ENCODE data around the gene C7orf57. TPM values are rescaled to one million over a fixed set of nuclear protein-coding genes. Genes with fewer than 3 reads are reported as not detected.
A peak's percentile ranks its signal among the peaks of the same experiment; 100 is the strongest.

Gene C7orf57
- total RNA-seq, 1 donor from 2014 or later: not detected

GRCh38 chr7:48106906-48107659 lies 71.7 kb downstream of the C7orf57 start:
- no peak overlapping the region for H3K27ac ChIP-seq
- no peak for DNase-seq (ENCODE audit: low spot score in 2 of 2)
- intact Hi-C loops (cut with DNase I): no loop called here

GRCh38 chr7:48107926-48108472 lies 72.7 kb downstream of the C7orf57 start:
- Histone ChIP-seq H3K4me1 (no peaks in the 10 kb centered on the region), H3K27me3 (no peaks in the 10 kb centered on the region), H3K36me3 (peaks cover 51 to 52% of the 10 kb centered on the region in 2 donors), H3K4me3 (no peak overlapping the region), H3K27ac (no peak overlapping the region), H3K9me3 (no peaks in the 10 kb centered on the region)
- no peak for TF ChIP-seq CTCF (IDR thresholded peaks at IDR 0.05)
- peak in 1 of 2 donors; percentile 60 for DNase-seq (ENCODE audit: low spot score in 2 of 2)
- intact Hi-C loops (cut with DNase I): no loop called here

More at GRCh38 chr7:48106906-48107659, 71.7 kb downstream of the C7orf57 start:
- TF ChIP-seq CTCF (IDR thresholded peaks at IDR 0.05): no peak
- H3K9me3 ChIP-seq: no peaks in the 10 kb centered on the region
- no peaks in the 10 kb centered on the region for H3K4me1 ChIP-seq
- no peak overlapping the region for H3K4me3 ChIP-seq
- H3K27me3 ChIP-seq: no peaks in the 10 kb centered on the region
- peaks cover 60 to 61% of the 10 kb centered on the region in 2 donors for H3K36me3 ChIP-seq

- no peak for TF ChIP-seq CTCF (IDR thresholded peaks at IDR 0.05)
- Histone ChIP-seq H3K27me3 (no peaks in the 10 kb centered on the region), H3K4me3 (no peak overlapping the region), H3K27ac (no peak overlapping the region), H3K9me3 (no peaks in the 10 kb centered on the region), H3K36me3 (peaks cover 39 to 40% of the 10 kb centered on the region in 2 donors), H3K4me1 (no peaks in the 10 kb centered on the region)
- intact Hi-C loops (cut with DNase I): no loop called here
- peak in 1 of 2 donors; percentile 42 for DNase-seq (ENCODE audit: low spot score in 2 of 2)
These were observed 73.9 kb downstream of the C7orf57 start for GRCh38 chr7:48108959-48109847.

- H3K36me3 ChIP-seq: peaks cover 30 to 33% of the 10 kb centered on the region in 2 donors
- no peak overlapping the region for H3K4me3 ChIP-seq
- TF ChIP-seq CTCF (IDR thresholded peaks at IDR 0.05): peak; percentile 87 to 99 (median 98)
- no peaks in the 10 kb centered on the region for H3K9me3 ChIP-seq
- no peaks in the 10 kb centered on the region for H3K27me3 ChIP-seq
- no peak overlapping the region for H3K27ac ChIP-seq
- peak in 1 of 2 donors; percentile 86 for DNase-seq (ENCODE audit: low spot score in 2 of 2)
- intact Hi-C loops (cut with DNase I): loop anchor here (1.0 kb wide), 3 partner anchors 75 to 165 kb away; partner anchors contain the start of gene C7orf57
- H3K4me1 ChIP-seq: no peaks in the 10 kb centered on the region
These were observed 74.7 kb downstream of the C7orf57 start for GRCh38 chr7:48109848-48110663.

GRCh38 chr7:48110868-48111267 lies 75.5 kb downstream of the C7orf57 start:
- TF ChIP-seq CTCF (IDR thresholded peaks at IDR 0.05): no peak
- DNase-seq (ENCODE audit: low spot score in 2 of 2): no peak
- Histone ChIP-seq H3K36me3 (peaks cover 27% of the 10 kb centered on the region in 2 donors), H3K4me1 (no peaks in the 10 kb centered on the region), H3K27ac (no peak overlapping the region), H3K9me3 (no peaks in the 10 kb centered on the region), H3K4me3 (no peak overlapping the region), H3K27me3 (no peaks in the 10 kb centered on the region)
- intact Hi-C loops (cut with DNase I): loop anchor here (1.0 kb wide), 3 partner anchors 76 to 166 kb away; partner anchors contain the start of gene C7orf57

All from ascending aorta (tissue), 2 donors.